ENCODE data around the gene L3MBTL4. TPM values are rescaled to one million over a fixed set of nuclear protein-coding genes. Genes with fewer than 3 reads are reported as not detected.

Gene L3MBTL4
- total RNA-seq, 6 experiments from 2014 or later, result not detected

GRCh38 chr18:6161549-6161948 is 253.2 kb downstream of the L3MBTL4 start:
- Mint-ChIP-seq H3K27me3 (ENCODE audit: insufficient read depth) (no peaks in the 10 kb centered on the region), H3K27ac (no peak overlapping the region)
- TF ChIP-seq, protein P1, sequence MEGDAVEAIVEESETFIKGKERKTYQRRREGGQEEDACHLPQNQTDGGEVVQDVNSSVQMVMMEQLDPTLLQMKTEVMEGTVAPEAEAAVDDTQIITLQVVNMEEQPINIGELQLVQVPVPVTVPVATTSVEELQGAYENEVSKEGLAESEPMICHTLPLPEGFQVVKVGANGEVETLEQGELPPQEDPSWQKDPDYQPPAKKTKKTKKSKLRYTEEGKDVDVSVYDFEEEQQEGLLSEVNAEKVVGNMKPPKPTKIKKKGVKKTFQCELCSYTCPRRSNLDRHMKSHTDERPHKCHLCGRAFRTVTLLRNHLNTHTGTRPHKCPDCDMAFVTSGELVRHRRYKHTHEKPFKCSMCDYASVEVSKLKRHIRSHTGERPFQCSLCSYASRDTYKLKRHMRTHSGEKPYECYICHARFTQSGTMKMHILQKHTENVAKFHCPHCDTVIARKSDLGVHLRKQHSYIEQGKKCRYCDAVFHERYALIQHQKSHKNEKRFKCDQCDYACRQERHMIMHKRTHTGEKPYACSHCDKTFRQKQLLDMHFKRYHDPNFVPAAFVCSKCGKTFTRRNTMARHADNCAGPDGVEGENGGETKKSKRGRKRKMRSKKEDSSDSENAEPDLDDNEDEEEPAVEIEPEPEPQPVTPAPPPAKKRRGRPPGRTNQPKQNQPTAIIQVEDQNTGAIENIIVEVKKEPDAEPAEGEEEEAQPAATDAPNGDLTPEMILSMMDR (IDR thresholded peaks at IDR 0.05), result no peak

DNA sequence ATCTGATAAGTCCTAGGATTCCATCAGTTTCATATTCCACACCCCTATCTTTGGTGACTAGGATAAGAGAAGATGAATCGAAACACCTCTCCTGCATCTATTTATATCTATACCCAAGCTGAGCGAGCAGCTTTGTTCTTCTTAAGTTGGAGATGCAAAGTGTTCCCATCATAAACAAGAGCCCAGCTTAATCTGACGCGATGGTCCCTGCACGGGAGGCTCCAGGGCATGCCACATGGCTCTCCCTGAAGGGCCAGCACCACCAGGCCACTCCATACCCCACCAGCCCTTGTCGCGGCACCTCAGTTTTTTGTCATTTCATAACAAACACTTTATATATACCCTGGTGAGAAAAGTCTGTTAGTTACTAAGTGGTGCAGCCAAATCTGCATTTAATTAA is 255.3 kb downstream of the L3MBTL4 start:
- no peak for DNase-seq
- Mint-ChIP-seq H3K4me3 (no peak overlapping the region), H3K9me3 (peaks cover 51% of the 10 kb centered on the region), H3K27ac (no peak overlapping the region), H3K27me3 (ENCODE audit: insufficient read depth) (no peaks in the 10 kb centered on the region), H3K36me3 (ENCODE audit: low read depth) (no peaks in the 10 kb centered on the region), H3K4me1 (ENCODE audit: low read depth) (no peaks in the 10 kb centered on the region)
- TF ChIP-seq, protein P1 (IDR thresholded peaks at IDR 0.05), result no peak

More at GRCh38 chr18:6161549-6161948, 253.2 kb downstream of the L3MBTL4 start:
- H3K36me3 Mint-ChIP-seq (ENCODE audit: low read depth), result no peaks in the 10 kb centered on the region
- no peak overlapping the region for H3K4me3 Mint-ChIP-seq
- no peak for DNase-seq
- peaks cover 48% of the 10 kb centered on the region for H3K9me3 Mint-ChIP-seq
- H3K4me1 Mint-ChIP-seq (ENCODE audit: low read depth), result no peaks in the 10 kb centered on the region

DNA sequence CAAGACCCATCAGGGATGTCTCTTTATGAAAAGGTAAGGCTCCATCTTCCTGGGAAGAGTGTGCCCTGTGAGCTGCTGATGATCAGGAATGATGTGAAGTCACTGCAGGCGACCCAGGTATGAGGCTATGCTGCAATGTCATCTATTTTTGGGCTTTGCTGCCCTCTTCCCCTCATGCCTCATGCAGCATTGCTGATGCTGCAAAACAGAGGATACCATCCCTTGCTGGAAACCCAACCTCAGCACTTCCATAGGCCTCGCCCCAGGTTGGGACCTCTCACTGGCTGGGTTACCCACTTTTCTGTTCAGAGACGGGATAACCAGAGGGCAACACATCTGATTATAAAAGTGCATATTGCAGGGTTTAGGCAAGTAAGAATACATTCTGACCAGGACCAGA is 255.8 kb downstream of the L3MBTL4 start:
- TF ChIP-seq, protein P1 (IDR thresholded peaks at IDR 0.05), result no peak
- Mint-ChIP-seq H3K4me1 (ENCODE audit: low read depth) (no peaks in the 10 kb centered on the region), H3K36me3 (ENCODE audit: low read depth) (no peaks in the 10 kb centered on the region), H3K4me3 (no peak overlapping the region), H3K9me3 (peaks cover 49% of the 10 kb centered on the region), H3K27ac (no peak overlapping the region), H3K27me3 (ENCODE audit: insufficient read depth) (no peaks in the 10 kb centered on the region)
- no peak for DNase-seq

GRCh38 chr18:6156446-6156845 is 258.3 kb downstream of the L3MBTL4 start:
- Mint-ChIP-seq H3K4me1 (ENCODE audit: low read depth) (no peaks in the 10 kb centered on the region), H3K36me3 (ENCODE audit: low read depth) (no peaks in the 10 kb centered on the region), H3K9me3 (peaks cover 57% of the 10 kb centered on the region), H3K27me3 (ENCODE audit: insufficient read depth) (no peaks in the 10 kb centered on the region), H3K4me3 (no peak overlapping the region), H3K27ac (no peak overlapping the region)
- TF ChIP-seq, protein P1 (IDR thresholded peaks at IDR 0.05), result no peak
- no peak for DNase-seq

- Mint-ChIP-seq H3K27ac (no peak overlapping the region), H3K36me3 (ENCODE audit: low read depth) (no peaks in the 10 kb centered on the region), H3K27me3 (ENCODE audit: insufficient read depth) (no peaks in the 10 kb centered on the region), H3K9me3 (peaks cover 58% of the 10 kb centered on the region), H3K4me1 (ENCODE audit: low read depth) (no peaks in the 10 kb centered on the region), H3K4me3 (no peak overlapping the region)
- TF ChIP-seq, protein P1 (IDR thresholded peaks at IDR 0.05), result no peak
- no peak for DNase-seq
Observed at GRCh38 chr18:6155707-6156106, 259.0 kb downstream of the L3MBTL4 start.

DNA sequence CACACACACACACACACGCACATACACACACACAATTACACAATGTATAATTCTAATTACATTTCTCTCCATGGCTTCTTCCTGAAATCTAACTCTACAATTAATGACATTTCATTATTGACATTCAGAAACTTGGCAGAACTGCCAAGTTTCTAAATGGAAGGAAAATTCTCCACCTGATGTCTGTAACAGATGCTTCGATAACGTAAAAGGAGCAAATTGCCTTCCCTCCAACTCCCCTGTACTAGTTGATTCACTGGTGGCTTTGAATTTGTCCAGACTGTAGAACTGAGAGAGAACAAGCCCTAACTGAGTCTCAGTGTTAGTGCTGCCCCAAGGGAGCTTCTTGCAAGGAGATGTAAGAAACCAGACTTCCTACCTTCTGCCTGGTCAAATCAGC is 264.3 kb downstream of the L3MBTL4 start:
- Mint-ChIP-seq H3K4me1 (ENCODE audit: low read depth) (no peaks in the 10 kb centered on the region), H3K27me3 (ENCODE audit: insufficient read depth) (no peaks in the 10 kb centered on the region), H3K27ac (no peak overlapping the region), H3K9me3 (peaks cover 49% of the 10 kb centered on the region), H3K4me3 (no peak overlapping the region), H3K36me3 (ENCODE audit: low read depth) (no peaks in the 10 kb centered on the region)
- TF ChIP-seq, protein P1 (IDR thresholded peaks at IDR 0.05), result no peak
- no peak for DNase-seq
